ENCODE results near the gene KCNS3.

- TF ChIP-seq SIN3A (IDR thresholded peaks at IDR 0.05; ENCODE audit: borderline replicate concordance, low read depth, low read length) (no peak), TAF1 (IDR thresholded peaks at IDR 0.05; ENCODE audit: borderline replicate concordance, low read depth, low read length) (no peak), JUND (IDR thresholded peaks at IDR 0.05) (no peak), CTCF (IDR thresholded peaks at IDR 0.05) (no peak)
Observed at GRCh38 chr2:17869128-17869527, 9.3 kb upstream of the KCNS3 start.
